Hematopoietic multipotent progenitor cell treated with erythropoietin and hydrocortisone succinate and interleukin-3 and kit ligand, for 8 days (in vitro differentiated cells): Measurements from ENCODE around the gene ZNF773.
"Not testable (repeated sequence)": the region's sequence is repeated elsewhere in the genome, so short reads cannot be mapped to it uniquely, and the experiment has no call there.

Experiments used
- DNase-seq: peaks from one replicate; pipeline ENCODE4 v3.0.0-alpha.2; 2015

ZNF773 gene

DNA sequence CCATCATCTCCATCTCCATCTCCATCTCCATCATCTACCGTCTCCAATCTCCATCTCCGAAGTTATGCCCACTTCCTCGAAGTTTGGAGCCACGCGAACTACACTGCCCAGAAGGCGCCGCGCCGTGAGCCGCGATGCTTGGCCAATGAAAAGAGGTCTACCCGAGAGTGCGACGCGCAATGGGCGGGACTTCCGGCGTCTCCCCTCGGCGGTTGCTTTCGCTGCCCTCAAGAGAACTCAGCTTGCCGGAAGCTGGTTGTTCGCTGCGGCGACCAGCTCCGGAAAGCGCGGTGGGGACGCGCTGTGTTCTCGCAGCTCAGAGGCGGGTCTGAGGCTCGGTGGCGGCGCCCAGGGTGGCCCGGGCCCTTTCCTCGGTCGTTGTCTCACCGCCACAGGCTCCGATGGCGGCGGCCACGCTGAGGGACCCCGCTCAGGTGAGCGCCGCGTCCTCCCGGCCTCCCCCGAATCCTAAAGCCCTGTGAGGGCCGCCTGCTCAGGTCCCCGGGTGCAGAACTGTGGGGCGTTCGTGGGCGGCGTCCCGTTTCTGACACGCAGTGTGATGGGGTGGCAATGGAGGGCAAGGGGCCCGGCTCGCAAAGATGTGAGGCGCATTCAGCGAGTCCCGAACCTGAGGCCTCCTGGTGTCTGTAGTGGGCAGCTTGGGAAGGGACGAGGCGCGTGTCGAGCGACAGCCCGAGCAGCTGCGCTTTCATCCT lies at the start of gene ZNF773:
ZNF773 (plus strand) TSS at position 259 of the 716 bp plus-strand sequence; CDS start at position 402, 143 bp downstream.
- peak; percentile 96 for DNase-seq

DNA sequence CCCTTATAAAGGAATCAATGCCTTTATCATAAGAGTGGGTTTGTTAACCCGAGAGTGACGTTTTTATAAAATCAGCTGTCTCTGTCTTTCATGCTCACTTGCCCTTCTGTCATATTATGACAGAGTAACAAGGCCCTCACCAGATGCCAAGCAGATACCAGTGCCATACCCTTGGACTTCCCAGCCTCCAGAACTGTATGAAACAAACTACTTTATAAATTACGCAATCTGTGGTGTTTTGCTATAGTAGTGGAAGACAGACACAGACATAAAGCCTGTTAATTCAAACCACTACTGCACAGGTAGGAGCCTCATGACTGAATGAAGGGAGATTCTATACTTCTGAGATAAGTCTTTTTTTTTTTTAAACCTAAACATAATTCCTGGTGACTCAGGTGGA lies 47.4 kb upstream of the ZNF773 start:
- DNase-seq: no peak

DNA sequence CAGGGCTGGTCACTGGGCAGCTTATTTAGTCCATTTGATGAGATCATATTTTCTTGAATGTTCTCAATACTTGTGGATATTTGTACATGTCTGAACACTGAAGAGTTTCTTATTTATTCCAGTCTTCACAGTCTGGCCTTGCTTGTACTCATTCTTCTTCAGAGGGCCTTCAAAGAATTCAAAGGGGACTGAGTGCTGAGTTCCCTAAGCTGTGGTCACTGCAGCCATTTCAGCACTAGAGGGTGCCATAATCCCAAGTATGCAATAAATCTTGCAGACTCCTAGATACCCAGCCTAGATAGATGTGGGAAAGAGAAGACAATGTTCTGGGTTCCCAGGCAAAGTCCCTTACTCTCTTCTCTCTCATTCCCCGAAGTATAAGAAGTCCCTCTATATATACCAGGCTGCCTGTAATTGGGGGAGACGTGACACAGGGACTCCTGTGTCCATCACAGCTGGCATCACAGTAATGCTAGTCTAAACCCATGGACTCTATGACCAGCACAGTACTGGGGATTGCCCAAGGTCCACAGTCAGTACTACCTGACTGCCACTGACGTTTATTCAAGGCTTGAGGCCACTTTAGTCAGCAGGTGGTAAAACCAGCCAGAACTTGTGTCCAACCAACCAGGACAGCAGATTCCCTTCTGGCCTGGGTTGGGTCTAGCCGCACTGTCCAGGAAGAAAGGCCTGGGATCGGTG lies 33.9 kb upstream of the ZNF773 start:
- peak; percentile 77 for DNase-seq

DNA sequence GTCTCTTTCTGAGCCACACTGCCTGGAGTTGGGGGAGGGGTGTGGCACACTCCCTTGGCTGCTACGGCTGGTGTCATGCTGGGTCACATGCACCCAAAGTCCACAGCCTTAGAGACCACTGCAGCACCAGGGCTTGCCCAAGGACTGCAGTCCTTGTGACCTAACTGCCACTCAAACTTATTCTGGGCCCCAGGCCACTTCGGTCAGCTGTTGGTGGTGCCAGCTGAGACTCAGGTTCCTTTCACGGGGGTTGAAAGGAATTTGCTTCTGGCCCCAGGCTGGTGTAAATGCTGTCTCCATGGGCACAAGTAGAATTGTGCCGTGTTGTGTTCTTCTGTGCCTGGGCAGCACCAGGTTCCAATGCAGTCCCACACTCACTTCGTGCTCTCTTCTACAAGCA lies 33.2 kb upstream of the ZNF773 start:
- DNase-seq: no peak

DNA sequence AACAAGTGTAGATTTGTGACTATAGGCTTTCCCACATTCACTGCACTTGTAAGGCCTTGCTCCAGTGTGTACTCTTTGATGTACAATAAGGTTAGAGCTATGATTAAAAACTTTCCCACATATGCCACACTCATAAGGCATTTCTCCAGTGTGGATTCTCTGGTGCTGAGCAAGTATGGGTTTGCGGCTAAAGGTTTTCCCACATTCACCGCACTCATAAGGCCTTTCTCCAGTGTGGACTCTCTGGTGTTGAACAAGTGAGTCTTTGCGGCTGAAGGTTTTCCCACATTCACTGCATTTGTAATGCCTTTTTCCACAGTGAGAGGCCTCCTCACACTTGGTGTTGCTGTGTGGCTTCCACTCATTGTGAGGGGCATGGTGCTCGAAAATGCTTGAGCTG lies 26.1 kb upstream of the ZNF773 start:
- DNase-seq: no peak

DNA sequence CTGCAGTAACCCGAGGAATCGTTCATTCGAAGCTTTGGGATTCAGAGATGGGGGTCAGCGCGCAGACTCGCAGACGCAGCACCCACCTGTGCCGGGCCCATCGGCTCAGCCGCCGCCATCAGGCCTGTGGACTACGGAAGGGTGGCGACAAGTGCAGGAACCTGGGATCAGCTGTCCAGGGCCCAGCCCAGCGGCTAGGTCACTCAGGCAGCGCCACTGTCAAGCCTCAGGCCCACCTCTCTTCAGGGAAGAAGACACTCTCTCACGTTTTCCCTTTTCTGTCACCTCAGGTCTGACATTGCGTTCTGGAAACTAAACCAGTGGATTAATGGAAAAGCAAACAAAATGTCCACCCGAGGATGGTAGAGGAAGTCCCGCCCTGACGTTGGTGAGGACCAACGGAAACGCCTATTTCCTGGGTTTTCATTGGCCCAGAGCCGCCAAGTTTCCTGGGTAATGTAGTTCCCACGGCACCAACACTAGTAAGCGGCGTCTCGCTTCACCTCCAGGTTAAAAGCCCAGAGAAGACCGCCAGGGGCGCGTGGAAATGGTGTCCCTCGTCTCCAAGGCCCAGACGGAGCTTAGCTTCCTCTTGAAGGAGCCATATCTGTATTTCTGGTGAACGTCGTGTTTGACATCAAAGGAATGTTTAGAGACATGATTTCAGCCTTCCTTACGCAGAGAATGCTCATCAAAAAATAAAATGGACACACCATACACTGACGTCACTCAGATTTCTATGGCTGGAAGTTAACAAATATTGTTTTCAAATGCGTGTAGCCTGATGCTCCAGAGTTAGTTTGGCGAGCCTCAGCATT lies 22.3 kb upstream of the ZNF773 start, which contains the start of gene ZNF772:
ZNF772 (minus strand) TSS at position 376 of the 818 bp plus-strand sequence; CDS start at position 119, 257 bp downstream.
- DNase-seq: peak; percentile 97

DNA sequence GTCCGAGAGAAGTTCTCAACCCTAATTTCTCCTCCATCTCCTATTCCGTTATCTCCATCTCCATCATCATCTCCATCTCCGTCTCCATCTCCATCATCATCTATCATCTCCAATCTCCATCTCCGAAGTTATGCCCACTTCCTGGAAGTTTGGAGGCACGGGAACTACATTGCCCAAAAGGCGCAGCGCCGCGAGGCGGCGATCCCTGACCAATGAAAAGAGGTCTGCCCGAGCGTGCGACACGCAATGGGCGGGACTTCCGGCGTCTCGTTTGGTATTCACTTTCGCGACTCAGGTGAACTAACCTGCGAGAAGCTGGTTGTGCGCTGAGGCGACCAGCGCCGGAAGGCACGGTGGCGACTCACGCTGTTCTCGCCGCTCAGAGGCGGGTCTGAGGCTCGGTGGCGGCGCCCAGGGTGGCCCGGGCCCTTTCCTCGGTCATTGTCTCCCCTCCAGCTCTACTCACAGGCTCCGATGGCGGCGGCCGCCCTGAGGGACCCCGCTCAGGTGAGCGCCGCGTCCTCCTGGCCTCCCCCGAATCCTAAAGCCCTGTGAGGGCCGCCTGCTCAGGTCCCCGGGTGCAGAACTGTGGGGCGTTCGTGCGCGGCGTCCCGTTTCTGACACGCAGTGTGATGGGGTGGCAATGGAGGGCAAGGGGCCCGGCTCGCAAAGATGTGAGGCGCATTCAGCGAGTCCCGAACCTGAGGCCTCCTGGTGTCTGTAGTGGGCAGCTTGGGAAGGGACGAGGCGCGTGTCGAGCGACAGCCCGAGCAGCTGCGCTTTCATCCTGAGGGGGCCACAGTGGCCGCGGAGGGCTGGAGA lies 12.1 kb upstream of the ZNF773 start, which contains the start of gene ZNF419:
ZNF419 (plus strand) TSS at position 274 of the 822 bp plus-strand sequence; CDS start at position 475, 201 bp downstream.
- DNase-seq: peak; percentile 89

DNA sequence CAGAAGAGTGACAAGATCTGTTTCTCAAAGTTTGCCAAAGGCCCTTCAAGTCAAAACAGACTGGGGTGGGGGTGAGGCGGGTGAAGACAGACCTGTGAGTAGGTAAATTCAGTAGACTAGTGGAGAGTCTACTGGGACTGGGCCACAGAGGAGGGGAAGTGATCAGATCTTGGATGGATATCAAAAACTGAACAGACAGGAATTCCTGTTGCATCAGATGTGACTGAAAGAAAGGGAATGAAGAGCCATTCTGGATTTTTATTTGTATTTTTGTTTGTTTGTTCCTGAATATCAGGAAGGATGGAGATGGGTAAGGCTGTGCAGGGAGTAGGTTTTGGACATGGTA lies 11.5 kb upstream of the ZNF773 start:
- not testable (repeated sequence) for DNase-seq

DNA sequence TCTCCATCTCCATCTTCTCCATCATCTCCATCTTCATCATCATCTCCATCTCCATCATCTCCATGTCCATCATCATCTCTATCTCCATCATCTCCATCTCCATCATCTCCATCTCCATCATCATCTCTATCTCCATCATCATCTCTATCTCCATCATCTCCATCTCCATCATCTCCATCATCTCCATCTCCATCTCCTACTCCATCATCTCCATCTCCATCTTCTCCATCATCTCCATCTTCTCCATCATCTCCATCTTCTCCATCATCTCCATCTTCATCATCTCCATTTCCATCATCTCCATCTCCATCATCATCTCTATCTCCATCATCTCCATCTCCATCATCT lies 432 bp upstream of the ZNF773 start:
- not testable (repeated sequence) for DNase-seq

DNA sequence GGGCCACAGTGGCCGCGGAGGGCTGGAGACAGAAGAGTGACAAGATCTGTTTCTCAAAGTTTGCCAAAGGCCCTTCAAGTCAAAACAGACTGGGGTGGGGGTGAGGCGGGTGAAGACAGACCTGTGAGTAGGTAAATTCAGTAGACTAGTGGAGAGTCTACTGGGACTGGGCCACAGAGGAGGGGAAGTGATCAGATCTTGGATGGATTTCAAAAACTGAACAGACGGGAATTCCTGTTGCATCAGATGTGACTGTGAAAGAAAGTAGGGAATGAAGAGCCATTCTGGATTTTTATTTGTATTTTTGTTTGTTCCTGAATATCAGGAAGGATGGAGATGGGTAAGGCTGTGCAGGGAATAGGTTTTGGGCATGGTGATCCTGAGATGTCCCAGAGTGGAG lies 662 bp downstream of the ZNF773 start:
- DNase-seq: not testable (repeated sequence)

DNA sequence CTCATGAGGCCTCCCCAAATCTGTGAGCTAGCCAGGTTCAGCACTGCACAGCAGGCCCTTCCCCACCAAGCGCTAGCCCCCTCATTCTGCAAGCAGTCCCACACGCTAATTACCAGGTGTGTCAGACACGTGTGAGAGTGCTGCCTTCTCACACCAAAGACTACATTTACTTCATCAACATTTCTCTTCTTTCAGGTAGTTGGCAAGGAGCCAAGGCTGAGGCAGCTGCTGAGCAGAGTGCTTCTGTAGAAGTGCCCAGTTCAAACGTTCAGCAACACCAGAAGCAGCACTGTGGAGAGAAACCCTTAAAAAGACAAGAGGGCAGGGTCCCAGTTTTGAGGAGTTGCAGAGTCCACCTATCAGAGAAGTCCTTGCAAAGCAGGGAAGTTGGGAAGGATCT lies 6.4 kb downstream of the ZNF773 start:
- no peak for DNase-seq

DNA sequence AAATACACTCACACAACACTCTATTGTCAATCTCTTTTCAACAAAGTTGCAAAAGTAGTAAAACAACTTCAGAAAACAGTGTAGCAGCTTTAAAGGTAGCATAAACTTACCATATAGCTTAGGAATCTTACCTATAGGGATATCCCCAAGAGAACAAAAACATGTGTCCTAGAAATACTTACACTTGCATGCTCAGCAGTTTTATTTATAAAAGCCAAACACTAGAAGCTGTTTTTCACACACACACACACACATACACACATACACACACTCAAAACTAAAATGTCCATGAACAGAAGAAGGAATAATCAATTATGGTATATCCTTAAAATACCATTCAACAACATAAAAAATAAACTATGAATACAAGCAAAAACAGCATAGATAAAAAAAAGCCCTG lies 11.7 kb downstream of the ZNF773 start:
- DNase-seq: no peak

DNA sequence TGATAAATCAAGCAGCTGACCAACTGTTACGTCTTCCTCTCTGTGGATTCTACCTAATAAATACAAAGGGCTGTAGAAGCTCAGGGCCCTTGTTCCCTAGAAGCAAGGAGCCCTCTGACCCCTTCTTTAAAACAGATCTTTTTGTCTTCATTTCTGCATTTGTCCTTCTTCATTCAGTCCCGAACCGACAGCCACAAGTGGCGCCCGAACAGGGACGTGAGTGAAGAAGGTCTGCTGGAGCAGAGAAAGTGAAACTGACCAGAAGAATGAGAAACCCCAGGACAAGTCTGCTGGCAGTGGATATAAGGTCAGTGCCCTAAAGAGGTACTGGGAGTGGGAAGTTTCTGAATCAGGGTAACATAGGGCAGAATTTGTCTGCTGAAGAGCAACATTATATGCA lies 13.1 kb downstream of the ZNF773 start:
- DNase-seq: no peak

DNA sequence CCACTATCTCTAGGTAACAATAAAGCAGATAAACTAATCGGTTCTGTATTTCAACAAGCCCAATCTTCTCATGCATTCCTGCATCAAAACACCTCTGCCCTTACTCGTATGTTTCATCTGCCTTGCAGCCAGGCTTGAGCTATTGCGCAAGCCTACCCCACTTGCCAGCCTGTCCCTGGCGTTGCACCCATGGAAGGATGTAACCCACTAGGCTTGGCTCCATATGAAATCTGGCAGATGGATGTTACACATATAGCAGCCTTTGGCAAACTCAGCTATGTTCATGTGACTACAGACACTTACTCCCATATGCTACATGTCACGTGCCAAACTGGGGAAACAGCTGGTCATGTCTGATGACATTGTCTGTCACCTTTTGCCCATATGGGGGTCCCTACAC lies 15.5 kb downstream of the ZNF773 start:
- DNase-seq: no peak

DNA sequence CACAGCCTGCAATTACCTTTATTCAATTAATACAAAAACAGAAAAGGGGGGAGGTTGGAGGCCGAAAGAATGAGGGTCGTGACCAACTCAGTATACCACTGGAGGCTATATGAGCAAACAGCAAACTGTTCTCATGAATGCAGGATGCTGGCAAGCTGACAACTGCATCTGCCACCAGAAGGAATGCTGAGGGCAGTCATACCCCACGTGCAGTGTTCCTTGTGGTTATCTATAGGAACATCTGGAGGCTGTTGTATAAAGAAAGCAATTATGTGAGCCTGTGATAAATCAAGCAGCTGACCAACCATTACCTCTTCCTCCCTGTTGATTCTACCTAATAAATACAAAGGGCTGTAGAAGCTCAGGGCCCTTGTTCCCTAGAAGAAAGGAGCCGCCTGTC lies 18.3 kb downstream of the ZNF773 start:
- peak; percentile 39 for DNase-seq

DNA sequence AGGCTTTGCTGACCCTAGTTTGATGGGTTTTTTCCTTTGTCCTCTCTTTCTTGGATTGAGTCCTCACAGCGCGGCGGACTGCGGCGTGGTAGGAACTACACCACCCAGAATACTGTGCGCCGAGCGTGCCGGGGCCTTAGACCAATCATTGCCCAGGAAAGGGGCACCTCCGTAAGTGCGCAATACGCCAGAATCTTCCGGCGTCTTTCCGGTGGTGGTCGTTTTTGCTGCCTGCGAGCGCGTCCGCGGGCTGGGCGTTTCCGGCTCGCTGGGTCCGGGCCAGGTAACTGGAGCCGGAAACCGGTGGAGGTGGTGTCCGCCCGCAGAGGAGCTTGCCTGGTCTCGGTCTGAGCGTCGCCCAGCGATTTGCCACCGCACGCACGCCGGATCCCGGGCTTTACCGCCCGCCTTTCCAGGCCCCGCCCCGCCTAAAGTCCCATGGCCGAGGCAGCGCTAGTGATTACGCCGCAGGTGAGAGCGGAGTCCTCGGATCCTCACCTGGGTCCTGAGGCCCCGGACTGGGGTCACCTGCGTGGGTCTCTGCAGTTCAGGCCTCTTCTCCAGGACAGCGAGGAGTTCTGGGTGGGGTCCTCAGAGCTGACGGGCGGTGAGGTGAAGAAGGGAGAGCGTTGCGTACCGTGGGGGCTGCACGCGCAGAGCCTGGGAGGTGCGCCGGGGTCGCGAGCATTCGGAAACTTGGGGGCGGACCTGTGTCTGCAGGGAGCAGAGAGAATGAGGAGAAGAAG lies 27.6 kb downstream of the ZNF773 start, which contains the start of gene ZNF549:
ZNF549 (plus strand) TSS at position 221 of the 746 bp plus-strand sequence; CDS start at position 439, 218 bp downstream.
- DNase-seq: peak; percentile 94

DNA sequence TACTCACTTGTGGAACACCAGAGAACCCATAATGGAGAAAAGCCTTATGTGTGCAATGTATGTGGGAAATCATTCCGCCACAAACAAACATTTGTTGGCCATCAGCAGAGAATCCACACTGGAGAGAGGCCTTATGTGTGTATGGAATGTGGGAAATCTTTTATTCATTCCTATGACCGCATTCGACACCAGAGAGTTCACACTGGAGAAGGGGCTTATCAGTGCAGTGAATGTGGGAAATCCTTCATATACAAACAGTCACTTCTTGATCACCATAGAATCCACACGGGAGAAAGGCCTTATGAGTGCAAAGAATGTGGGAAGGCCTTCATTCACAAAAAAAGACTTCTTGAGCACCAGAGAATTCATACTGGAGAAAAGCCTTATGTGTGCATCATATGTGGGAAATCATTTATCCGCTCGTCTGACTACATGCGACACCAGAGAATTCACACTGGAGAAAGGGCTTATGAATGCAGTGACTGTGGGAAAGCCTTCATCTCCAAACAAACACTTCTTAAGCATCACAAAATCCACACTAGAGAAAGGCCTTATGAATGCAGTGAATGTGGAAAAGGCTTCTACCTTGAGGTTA lies 38.3 kb downstream of the ZNF773 start:
- DNase-seq: no peak

DNA sequence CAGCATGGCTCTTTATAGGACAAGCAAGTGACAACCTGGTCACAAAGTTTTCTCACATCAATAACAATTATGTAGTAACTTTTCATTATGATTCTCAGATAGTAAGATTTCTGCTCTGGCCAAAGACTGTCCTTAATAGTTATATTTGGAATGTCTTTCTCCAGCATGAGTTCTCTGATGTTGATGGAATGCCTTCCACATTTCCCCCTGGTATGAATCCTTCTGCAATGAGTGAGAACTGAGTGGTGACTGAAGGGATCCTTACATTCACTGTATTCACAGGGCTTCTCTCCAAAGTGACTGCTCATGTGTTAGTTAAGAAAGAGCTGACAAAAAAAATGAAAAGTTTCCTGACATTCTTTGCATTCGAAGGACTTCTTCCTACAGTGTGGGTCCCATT lies 46.8 kb downstream of the ZNF773 start:
- no peak for DNase-seq

DNA sequence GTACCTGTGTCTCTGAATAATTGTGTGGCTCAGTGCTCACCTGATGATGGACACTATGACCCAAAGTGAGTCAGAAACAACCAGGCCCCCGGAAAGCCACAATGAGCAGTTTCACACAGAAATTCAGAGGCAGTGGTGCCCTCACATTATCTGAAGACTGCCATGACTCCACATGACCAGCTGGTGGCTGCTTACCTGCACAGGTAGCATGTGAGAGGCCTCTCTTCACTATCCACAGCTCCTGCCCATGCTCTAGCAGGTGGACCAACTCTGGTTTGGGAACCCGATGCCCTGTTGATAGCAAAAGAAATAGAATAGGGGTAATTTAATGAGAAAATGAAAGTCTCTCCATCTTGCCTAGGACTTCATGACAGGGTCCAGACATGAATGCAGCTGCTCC lies 52.7 kb downstream of the ZNF773 start:
- DNase-seq: no peak

DNA sequence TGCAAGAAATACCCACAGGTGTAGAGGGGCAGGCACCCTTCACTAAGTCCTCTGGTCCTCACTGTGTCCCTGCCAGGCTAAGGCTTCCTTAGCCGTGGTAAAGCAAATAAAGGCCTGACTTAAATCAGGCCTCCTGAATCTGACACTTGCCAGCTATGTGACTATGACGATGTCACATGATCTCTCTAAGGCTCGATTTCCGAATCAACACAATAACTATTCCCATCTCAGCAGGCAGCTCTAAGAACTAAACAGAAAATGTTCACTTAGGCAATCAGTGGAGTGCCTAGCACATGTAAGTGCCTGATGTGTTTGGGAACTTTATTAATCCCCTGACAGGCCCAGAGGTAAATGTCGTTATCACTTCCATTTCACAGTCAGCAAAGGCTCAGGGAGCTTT lies 57.9 kb downstream of the ZNF773 start:
- DNase-seq: no peak
